Effector memory CD8-positive, alpha-beta T cell (primary cell): ENCODE results near the gene ENKUR.
A peak's percentile ranks its signal among the peaks of the same experiment; 100 is the strongest.

Experiments used
- ATAC-seq: fragments of 150-1000 bp; cut with Tn5 transposase; replicated peaks from 2 replicates; pipeline ENCODE4 v1.10.0; 2021; ENCODE audit warnings: mild to moderate bottlenecking, moderate library complexity
- DNase-seq, 3 experiments: peaks; one replicate each; pipeline ENCODE4 v3.0.0; 2021
- H3K27ac Mint-ChIP-seq, 2 donors: one replicate each; pipeline ENCODE4 v1.8.0; 2022; ENCODE audit warnings: mild to moderate bottlenecking in 2 of 2, mixed read lengths in 2 of 2, moderate library complexity in 2 of 2
- H3K27me3 Mint-ChIP-seq, 2 donors: one replicate each; pipeline ENCODE4 v1.8.0; 2022; ENCODE audit warnings: mixed read lengths in 2 of 2
- H3K36me3 Mint-ChIP-seq: one replicate; pipeline ENCODE4 v1.8.0; 2022; ENCODE audit warnings: mild to moderate bottlenecking, moderate library complexity, mixed read lengths; ENCODE audit not compliant: insufficient read depth
- H3K4me1 Mint-ChIP-seq, 2 donors: one replicate each; pipeline ENCODE4 v1.8.0; 2022; ENCODE audit warnings: low read depth in 2 of 2, mixed read lengths in 2 of 2
- H3K4me3 Mint-ChIP-seq, 2 donors: one replicate each; pipeline ENCODE4 v1.8.0; 2022; ENCODE audit warnings: mild to moderate bottlenecking in 2 of 2, mixed read lengths in 2 of 2, moderate library complexity in 2 of 2
- H3K9me3 Mint-ChIP-seq, 2 donors: one replicate each; pipeline ENCODE4 v1.8.0; 2022; ENCODE audit warnings: mixed read lengths in 2 of 2
- total RNA-seq, 9 experiments: gene quantifications; one replicate each; lab custom pipeline; 2026; lab: John Stamatoyannopoulos, UW

The ENKUR gene, protein sequence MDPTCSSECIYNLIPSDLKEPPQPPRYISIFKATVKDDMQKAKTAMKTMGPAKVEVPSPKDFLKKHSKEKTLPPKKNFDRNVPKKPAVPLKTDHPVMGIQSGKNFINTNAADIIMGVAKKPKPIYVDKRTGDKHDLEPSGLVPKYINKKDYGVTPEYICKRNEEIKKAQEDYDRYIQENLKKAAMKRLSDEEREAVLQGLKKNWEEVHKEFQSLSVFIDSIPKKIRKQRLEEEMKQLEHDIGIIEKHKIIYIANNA
- 0 to 0.25 (median 0.07) reads per million in 9 experiments for total RNA-seq

GRCh38 chr10:25015828-25016375, at the start of gene ENKUR:
ENKUR (minus strand) TSS chr10:25016158; CDS start chr10:25015936, 222 bp downstream.
- ATAC-seq (peak; percentile 62), DNase-seq (peak; percentile 91 to 95 (median 92))
- Mint-ChIP-seq H3K4me1 (peaks cover 11 to 15% of the 10 kb centered on the region in 2 donors), H3K27ac (peak within 1 kb of the TSS; percentile 97 to 98), H3K27me3 (no peaks in the 10 kb centered on the region), H3K9me3 (no peaks in the 10 kb centered on the region), H3K36me3 (peaks cover 21% of the 10 kb centered on the region), H3K4me3 (peak within 1 kb of the TSS; percentile 79 to 83)

DNA sequence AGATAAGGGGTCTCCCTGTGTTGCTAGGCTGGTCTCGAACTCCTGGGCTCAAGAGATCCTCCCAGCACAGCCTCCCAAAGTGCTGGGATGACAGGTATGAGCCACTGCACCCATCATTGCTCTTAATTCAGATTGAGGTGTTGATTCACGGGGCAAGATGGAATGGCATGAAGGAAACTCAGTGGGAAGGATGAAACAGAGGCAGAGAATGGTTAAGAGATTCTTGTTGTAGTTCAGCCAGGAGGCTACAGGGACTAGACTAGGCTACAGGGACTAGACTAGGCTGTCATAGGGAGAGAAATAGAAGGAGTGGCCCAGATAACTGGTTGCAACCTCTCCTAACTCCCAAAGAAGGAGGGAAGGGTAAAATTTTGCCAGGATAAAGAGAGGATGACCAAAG, 48.4 kb upstream of the ENKUR start:
- H3K4me3 Mint-ChIP-seq, result no peak overlapping the region
- peaks cover 17 to 18% of the 10 kb centered on the region in 2 donors for H3K27me3 Mint-ChIP-seq
- no peaks in the 10 kb centered on the region for H3K9me3 Mint-ChIP-seq

GRCh38 chr10:25063644-25064043, 47.7 kb upstream of the ENKUR start:
- peaks cover 10 to 19% of the 10 kb centered on the region in 2 donors for H3K27me3 Mint-ChIP-seq
- H3K4me3 Mint-ChIP-seq, result peak overlapping the region in 1 of 2 donors; percentile 5
- no peak for DNase-seq
- peak overlapping the region in 1 of 2 donors; percentile 16 for H3K27ac Mint-ChIP-seq
- H3K36me3 Mint-ChIP-seq, result peaks cover 11% of the 10 kb centered on the region
- H3K4me1 Mint-ChIP-seq, result peaks cover 11 to 15% of the 10 kb centered on the region in 2 donors
- no peaks in the 10 kb centered on the region for H3K9me3 Mint-ChIP-seq
- ATAC-seq, result no peak

More for the DNA sequence above, 48.4 kb upstream of the ENKUR start:
- DNase-seq, result no peak
- ATAC-seq, result no peak
- no peak overlapping the region for H3K27ac Mint-ChIP-seq
- H3K4me1 Mint-ChIP-seq, result peaks cover 11 to 15% of the 10 kb centered on the region in 2 donors
- peaks cover 11% of the 10 kb centered on the region for H3K36me3 Mint-ChIP-seq

GRCh38 chr10:25063157-25063556, 47.2 kb upstream of the ENKUR start:
- peaks cover 11% of the 10 kb centered on the region for H3K36me3 Mint-ChIP-seq
- no peak for ATAC-seq
- peaks cover 5 to 17% of the 10 kb centered on the region in 2 donors for H3K27me3 Mint-ChIP-seq
- H3K27ac Mint-ChIP-seq, result peak overlapping the region in 1 of 2 donors; percentile 89
- peaks cover 11 to 15% of the 10 kb centered on the region in 2 donors for H3K4me1 Mint-ChIP-seq
- H3K4me3 Mint-ChIP-seq, result peak overlapping the region in 1 of 2 donors; percentile 61
- no peaks in the 10 kb centered on the region for H3K9me3 Mint-ChIP-seq
- no peak for DNase-seq

DNA sequence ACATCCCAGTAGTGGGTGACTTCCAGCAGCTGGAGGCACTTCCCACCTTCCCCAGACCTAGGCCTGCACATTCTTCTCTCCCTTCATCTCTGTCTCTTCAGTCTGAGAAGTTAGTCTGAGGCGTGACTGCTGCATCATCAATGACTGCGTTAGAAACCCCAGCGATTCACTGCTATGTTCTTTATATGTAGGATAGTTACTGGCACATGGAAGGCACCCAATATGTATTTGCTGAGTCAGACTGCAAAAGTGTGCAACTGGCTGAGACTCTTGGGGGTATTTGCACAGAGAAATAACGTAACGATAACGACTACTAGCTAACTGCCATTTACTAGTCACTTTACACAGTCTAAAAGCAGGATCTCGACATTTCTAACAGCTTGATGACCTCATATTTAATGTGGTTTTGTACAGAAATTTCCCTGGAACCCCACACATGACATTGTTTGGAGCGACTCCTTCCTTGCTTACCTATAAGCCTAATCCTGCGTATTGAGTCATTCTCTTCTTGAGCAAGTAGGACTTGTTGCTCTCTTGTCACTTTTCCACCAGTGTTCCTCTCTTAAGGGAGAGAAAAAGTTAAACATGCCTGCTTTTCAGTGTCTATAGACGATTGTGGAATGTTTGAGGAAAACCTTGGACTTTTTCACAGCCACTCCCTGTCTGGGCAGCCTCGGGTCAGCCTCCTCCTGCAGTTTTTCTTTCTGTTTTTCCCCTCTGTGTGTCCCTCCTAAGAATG, 45.9 kb upstream of the ENKUR start:
- H3K27me3 Mint-ChIP-seq, result peaks cover 0 to 8% of the 10 kb centered on the region in 2 donors
- no peaks in the 10 kb centered on the region for H3K9me3 Mint-ChIP-seq
- ATAC-seq (no peak), DNase-seq (no peak)
- H3K4me3 Mint-ChIP-seq, result peak overlapping the region; percentile 46 to 61
- H3K4me1 Mint-ChIP-seq, result peaks cover 11 to 15% of the 10 kb centered on the region in 2 donors
- H3K27ac Mint-ChIP-seq, result peak overlapping the region; percentile 75 to 89
- H3K36me3 Mint-ChIP-seq, result peaks cover 11% of the 10 kb centered on the region

DNA sequence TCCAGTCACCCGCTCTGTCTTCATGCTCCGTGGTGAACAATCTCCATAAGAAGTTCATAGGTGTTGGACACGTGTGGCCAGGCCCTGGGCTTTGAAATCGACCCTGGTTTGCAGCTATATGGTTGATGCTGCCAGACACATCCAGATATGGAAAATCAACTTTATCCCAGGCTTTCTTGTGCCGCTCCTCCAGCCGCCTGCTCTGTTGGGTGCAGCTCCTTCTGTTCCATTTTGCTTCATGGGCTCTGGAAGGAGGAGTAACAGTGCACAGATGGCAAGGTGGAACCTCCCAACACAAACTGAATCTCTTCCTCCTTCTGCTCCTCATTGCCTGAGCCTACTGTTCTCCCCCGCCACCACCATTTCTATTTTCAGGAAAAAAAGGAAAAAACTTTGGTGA, 45.2 kb upstream of the ENKUR start:
- ATAC-seq (no peak), DNase-seq (no peak)
- Mint-ChIP-seq H3K4me1 (peaks cover 11 to 15% of the 10 kb centered on the region in 2 donors), H3K4me3 (no peak overlapping the region), H3K27me3 (peaks cover 0 to 6% of the 10 kb centered on the region in 2 donors), H3K27ac (no peak overlapping the region), H3K9me3 (no peaks in the 10 kb centered on the region), H3K36me3 (peaks cover 11% of the 10 kb centered on the region)

- peaks cover 11 to 15% of the 10 kb centered on the region in 2 donors for H3K4me1 Mint-ChIP-seq
- H3K27me3 Mint-ChIP-seq, result peaks cover 0 to 6% of the 10 kb centered on the region in 2 donors
- H3K9me3 Mint-ChIP-seq, result no peaks in the 10 kb centered on the region
- H3K36me3 Mint-ChIP-seq, result peaks cover 11% of the 10 kb centered on the region
- H3K27ac Mint-ChIP-seq, result peak overlapping the region in 1 of 2 donors; percentile 6
- no peak for ATAC-seq
- DNase-seq, result no peak
- H3K4me3 Mint-ChIP-seq, result no peak overlapping the region
Observed at GRCh38 chr10:25059990-25060389, 44.0 kb upstream of the ENKUR start.

GRCh38 chr10:25057886-25058285, 41.9 kb upstream of the ENKUR start:
- no peak for DNase-seq
- ATAC-seq, result no peak
- peaks cover 0 to 12% of the 10 kb centered on the region in 2 donors for H3K27me3 Mint-ChIP-seq
- H3K4me3 Mint-ChIP-seq, result no peak overlapping the region
- H3K4me1 Mint-ChIP-seq, result peaks cover 7 to 8% of the 10 kb centered on the region in 2 donors
- no peaks in the 10 kb centered on the region for H3K9me3 Mint-ChIP-seq
- H3K36me3 Mint-ChIP-seq, result peaks cover 4% of the 10 kb centered on the region
- no peak overlapping the region for H3K27ac Mint-ChIP-seq

GRCh38 chr10:25056726-25057125, 40.8 kb upstream of the ENKUR start:
- Mint-ChIP-seq H3K9me3 (no peaks in the 10 kb centered on the region), H3K27me3 (peaks cover 0 to 12% of the 10 kb centered on the region in 2 donors), H3K27ac (no peak overlapping the region), H3K4me3 (no peak overlapping the region), H3K36me3 (no peaks in the 10 kb centered on the region), H3K4me1 (no peaks in the 10 kb centered on the region)
- ATAC-seq, result no peak
- DNase-seq, result no peak

GRCh38 chr10:25052012-25052411, 36.1 kb upstream of the ENKUR start:
- no peak for ATAC-seq
- Mint-ChIP-seq H3K4me3 (no peak overlapping the region), H3K4me1 (no peaks in the 10 kb centered on the region), H3K27me3 (peaks cover 34 to 39% of the 10 kb centered on the region in 2 donors), H3K27ac (no peak overlapping the region), H3K9me3 (no peaks in the 10 kb centered on the region), H3K36me3 (no peaks in the 10 kb centered on the region)
- DNase-seq, result no peak

GRCh38 chr10:25050402-25050801, 34.4 kb upstream of the ENKUR start:
- DNase-seq (no peak), ATAC-seq (no peak)
- H3K9me3 Mint-ChIP-seq, result no peaks in the 10 kb centered on the region
- H3K4me1 Mint-ChIP-seq, result no peaks in the 10 kb centered on the region
- H3K27me3 Mint-ChIP-seq, result peaks cover 35 to 42% of the 10 kb centered on the region in 2 donors
- no peak overlapping the region for H3K4me3 Mint-ChIP-seq
- no peak overlapping the region for H3K27ac Mint-ChIP-seq
- no peaks in the 10 kb centered on the region for H3K36me3 Mint-ChIP-seq

- Mint-ChIP-seq H3K4me3 (no peak overlapping the region), H3K4me1 (no peaks in the 10 kb centered on the region), H3K9me3 (no peaks in the 10 kb centered on the region), H3K27me3 (peaks cover 36 to 42% of the 10 kb centered on the region in 2 donors), H3K27ac (no peak overlapping the region), H3K36me3 (no peaks in the 10 kb centered on the region)
- ATAC-seq (no peak), DNase-seq (no peak)
Observed at GRCh38 chr10:25049966-25050365, 34.0 kb upstream of the ENKUR start.

GRCh38 chr10:25048450-25048849, 32.5 kb upstream of the ENKUR start:
- Mint-ChIP-seq H3K4me1 (no peaks in the 10 kb centered on the region), H3K27ac (no peak overlapping the region), H3K4me3 (no peak overlapping the region), H3K9me3 (no peaks in the 10 kb centered on the region), H3K27me3 (peaks cover 45% of the 10 kb centered on the region in 2 donors), H3K36me3 (no peaks in the 10 kb centered on the region)
- ATAC-seq (no peak), DNase-seq (no peak)
